Measurements from ENCODE around the gene SLC16A8.

DNA sequence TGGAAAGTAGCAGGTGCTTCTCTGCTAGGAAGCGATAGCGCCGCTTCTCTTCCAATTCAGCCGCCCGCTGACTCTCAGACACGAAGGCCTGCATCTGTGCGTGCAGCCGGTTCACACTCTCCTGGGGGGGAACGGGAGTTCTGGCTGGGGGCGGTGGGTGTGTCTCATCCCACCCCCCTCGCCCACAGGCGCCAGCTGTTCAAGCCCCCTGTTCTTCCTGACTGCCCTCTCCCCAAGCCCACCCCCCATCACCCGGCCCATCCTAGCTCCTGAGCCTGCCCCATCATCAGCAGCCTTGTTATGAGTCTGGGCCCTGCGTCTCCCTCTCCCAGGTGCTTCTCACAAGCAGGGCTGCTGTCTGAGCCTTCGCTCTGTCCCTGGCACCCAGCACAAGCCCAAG lies 13.1 kb upstream of the SLC16A8 start:
- TF ChIP-seq, protein P1, sequence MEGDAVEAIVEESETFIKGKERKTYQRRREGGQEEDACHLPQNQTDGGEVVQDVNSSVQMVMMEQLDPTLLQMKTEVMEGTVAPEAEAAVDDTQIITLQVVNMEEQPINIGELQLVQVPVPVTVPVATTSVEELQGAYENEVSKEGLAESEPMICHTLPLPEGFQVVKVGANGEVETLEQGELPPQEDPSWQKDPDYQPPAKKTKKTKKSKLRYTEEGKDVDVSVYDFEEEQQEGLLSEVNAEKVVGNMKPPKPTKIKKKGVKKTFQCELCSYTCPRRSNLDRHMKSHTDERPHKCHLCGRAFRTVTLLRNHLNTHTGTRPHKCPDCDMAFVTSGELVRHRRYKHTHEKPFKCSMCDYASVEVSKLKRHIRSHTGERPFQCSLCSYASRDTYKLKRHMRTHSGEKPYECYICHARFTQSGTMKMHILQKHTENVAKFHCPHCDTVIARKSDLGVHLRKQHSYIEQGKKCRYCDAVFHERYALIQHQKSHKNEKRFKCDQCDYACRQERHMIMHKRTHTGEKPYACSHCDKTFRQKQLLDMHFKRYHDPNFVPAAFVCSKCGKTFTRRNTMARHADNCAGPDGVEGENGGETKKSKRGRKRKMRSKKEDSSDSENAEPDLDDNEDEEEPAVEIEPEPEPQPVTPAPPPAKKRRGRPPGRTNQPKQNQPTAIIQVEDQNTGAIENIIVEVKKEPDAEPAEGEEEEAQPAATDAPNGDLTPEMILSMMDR (IDR thresholded peaks at IDR 0.05; ENCODE audit: insufficient read depth, low read depth, low read length), result no peak
- TF ChIP-seq EZH2 (IDR thresholded peaks at IDR 0.05; ENCODE audit: insufficient read depth, low read length), result no peak

Data from astrocyte (in vitro differentiated cells and primary cell).